ENCODE measurements around the gene ARL13B. TPM values are rescaled to one million over a fixed set of nuclear protein-coding genes. Genes with fewer than 3 reads are reported as not detected.

The ARL13B gene
- total RNA-seq, 1 donor from 2014 or later: 15.2 TPM

DNA sequence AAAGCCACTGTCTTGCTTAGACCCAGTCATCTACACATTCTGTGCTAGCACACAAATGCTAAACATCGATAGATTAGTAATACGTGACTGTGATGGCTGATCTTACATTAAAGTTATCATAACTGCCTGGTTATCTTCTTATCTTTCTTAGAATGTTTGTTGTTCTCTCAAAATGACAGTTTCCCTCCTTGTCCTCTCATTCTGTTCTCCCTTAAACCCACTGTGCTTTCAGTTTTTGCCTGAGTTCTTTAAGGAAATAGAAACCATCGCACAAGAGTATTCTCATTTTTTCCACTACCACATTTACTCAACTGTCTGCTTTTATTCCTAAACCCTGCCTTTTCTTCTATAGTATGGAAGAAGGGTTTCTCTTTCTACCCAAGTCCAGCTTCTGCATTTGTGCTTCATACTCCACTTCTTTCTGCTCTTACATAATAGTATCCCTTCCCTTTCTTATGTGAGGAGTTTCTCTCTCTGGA lies 31.3 kb downstream of the ARL13B start:
- Mint-ChIP-seq H3K27me3 (no peaks in the 10 kb centered on the region), H3K27ac (no peak overlapping the region), H3K9me3 (ENCODE audit: low read depth) (no peaks in the 10 kb centered on the region), H3K4me1 (ENCODE audit: low read depth) (peaks cover 14% of the 10 kb centered on the region), H3K36me3 (ENCODE audit: insufficient read depth) (peaks cover 6% of the 10 kb centered on the region), H3K4me3 (ENCODE audit: low read depth) (no peak overlapping the region)
- no peak for DNase-seq (ENCODE audit: low spot score, unreplicated experiment)
- TF ChIP-seq CTCF (IDR thresholded peaks at IDR 0.05; ENCODE audit: unreplicated experiment): no peak

DNA sequence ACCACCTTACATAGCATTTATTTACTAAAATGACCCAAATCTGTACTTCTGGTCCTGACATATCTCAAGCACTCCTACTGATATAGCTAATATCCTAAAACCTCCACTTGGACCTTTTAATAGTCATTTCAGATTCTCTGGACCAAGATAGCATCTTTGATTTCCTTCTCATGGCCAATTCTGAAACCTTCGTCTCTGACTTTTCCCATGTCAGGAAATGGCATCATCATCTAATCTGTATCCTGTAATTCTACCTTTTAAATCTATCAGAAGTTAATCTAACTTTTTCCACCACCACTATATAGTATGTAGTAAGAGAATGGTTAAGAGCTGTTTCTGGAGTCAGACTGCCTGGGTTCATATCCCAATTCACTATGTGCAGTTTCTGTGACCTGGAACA lies 32.2 kb downstream of the ARL13B start:
- peaks cover 6% of the 10 kb centered on the region for H3K36me3 Mint-ChIP-seq (ENCODE audit: insufficient read depth)
- TF ChIP-seq CTCF (IDR thresholded peaks at IDR 0.05; ENCODE audit: unreplicated experiment): no peak
- DNase-seq (ENCODE audit: low spot score, unreplicated experiment): no peak
- H3K27ac Mint-ChIP-seq: no peak overlapping the region
- H3K4me3 Mint-ChIP-seq (ENCODE audit: low read depth): no peak overlapping the region
- peaks cover 12% of the 10 kb centered on the region for H3K4me1 Mint-ChIP-seq (ENCODE audit: low read depth)
- H3K9me3 Mint-ChIP-seq (ENCODE audit: low read depth): no peaks in the 10 kb centered on the region
- H3K27me3 Mint-ChIP-seq: no peaks in the 10 kb centered on the region

- no peak overlapping the region for H3K4me3 Mint-ChIP-seq (ENCODE audit: low read depth)
- H3K27ac Mint-ChIP-seq: no peak overlapping the region
- H3K4me1 Mint-ChIP-seq (ENCODE audit: low read depth): peaks cover 10% of the 10 kb centered on the region
- H3K9me3 Mint-ChIP-seq (ENCODE audit: low read depth): no peaks in the 10 kb centered on the region
- no peak for TF ChIP-seq CTCF (IDR thresholded peaks at IDR 0.05; ENCODE audit: unreplicated experiment)
- H3K36me3 Mint-ChIP-seq (ENCODE audit: insufficient read depth): peaks cover 7% of the 10 kb centered on the region
- DNase-seq (ENCODE audit: low spot score, unreplicated experiment): no peak
- H3K27me3 Mint-ChIP-seq: no peaks in the 10 kb centered on the region
These were observed 35.1 kb downstream of the ARL13B start for GRCh38 chr3:94015025-94015424.

- no peak overlapping the region for H3K4me3 Mint-ChIP-seq (ENCODE audit: low read depth)
- H3K27ac Mint-ChIP-seq: no peak overlapping the region
- no peak for DNase-seq (ENCODE audit: low spot score, unreplicated experiment)
- H3K4me1 Mint-ChIP-seq (ENCODE audit: low read depth): no peaks in the 10 kb centered on the region
- no peaks in the 10 kb centered on the region for H3K9me3 Mint-ChIP-seq (ENCODE audit: low read depth)
- H3K36me3 Mint-ChIP-seq (ENCODE audit: insufficient read depth): peaks cover 6% of the 10 kb centered on the region
- H3K27me3 Mint-ChIP-seq: no peaks in the 10 kb centered on the region
- no peak for TF ChIP-seq CTCF (IDR thresholded peaks at IDR 0.05; ENCODE audit: unreplicated experiment)
These were observed 39.7 kb downstream of the ARL13B start for GRCh38 chr3:94019659-94020058.

DNA sequence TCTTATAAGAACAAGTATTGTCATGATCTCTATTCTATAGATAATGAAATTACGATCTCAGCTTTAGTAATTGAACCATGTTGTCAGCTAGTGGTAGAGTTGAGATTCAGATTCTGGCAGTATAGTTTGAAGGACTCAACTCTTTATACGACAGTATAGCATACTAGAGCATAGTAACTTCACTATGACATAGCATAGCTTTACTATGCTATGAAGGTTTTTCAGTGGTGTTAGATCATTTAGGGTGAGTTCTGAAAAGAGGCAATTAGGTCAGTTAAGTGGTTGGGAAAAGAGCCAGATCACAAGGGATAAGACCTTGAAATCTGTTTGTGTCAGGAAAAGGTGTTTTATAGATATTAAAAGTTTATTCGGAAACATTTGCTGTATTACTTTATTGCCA lies 40.3 kb downstream of the ARL13B start:
- H3K27ac Mint-ChIP-seq: no peak overlapping the region
- no peaks in the 10 kb centered on the region for H3K27me3 Mint-ChIP-seq

More for the DNA sequence above, 40.3 kb downstream of the ARL13B start:
- no peak for DNase-seq (ENCODE audit: low spot score, unreplicated experiment)
- Mint-ChIP-seq H3K9me3 (ENCODE audit: low read depth) (no peaks in the 10 kb centered on the region), H3K4me1 (ENCODE audit: low read depth) (no peaks in the 10 kb centered on the region), H3K4me3 (ENCODE audit: low read depth) (no peak overlapping the region), H3K36me3 (ENCODE audit: insufficient read depth) (peaks cover 3% of the 10 kb centered on the region)
- TF ChIP-seq CTCF (IDR thresholded peaks at IDR 0.05; ENCODE audit: unreplicated experiment): no peak
